Spleen (tissue), 11 donors: ENCODE results near the gene TBC1D22A. TPM values are rescaled to one million over a fixed set of nuclear protein-coding genes. Genes with fewer than 3 reads are reported as not detected.

Source experiments
- DNase-seq: peaks from one replicate; pipeline ENCODE4 v3.0.0-alpha.2; 2020
- H3K27ac ChIP-seq, 8 donors: fragments of 200-600 bp; sonication (generic) in 7 of 8; 1 replicate in 4 of 8; 2 replicates in 4 of 8; pipeline versions ENCODE4 v1.5.0 to v1.8.0; 2016 to 2021; ENCODE audit warnings: inconsistent platforms in 4 of 8, mild to moderate bottlenecking in 4 of 8, moderate library complexity in 1 of 8
- H3K27me3 ChIP-seq, 7 donors: fragments of 200-600 bp; sonication (generic) in 6 of 7; replicated peaks in 1 of 7; 1 replicate in 4 of 7; 2 replicates in 3 of 7; pipeline versions ENCODE4 v1.5.0 to v1.8.0; 2016 to 2021; ENCODE audit warnings: inconsistent platforms in 3 of 7, mild to moderate bottlenecking in 1 of 7
- H3K36me3 ChIP-seq, 6 donors: fragments of 200-600 bp; sonication (generic) in 5 of 6; 1 replicate in 4 of 6; 2 replicates in 2 of 6; pipeline versions ENCODE4 v1.5.0 to v1.8.0; 2016 to 2021; ENCODE audit warnings: inconsistent platforms in 2 of 6
- H3K4me1 ChIP-seq, 6 donors: fragments of 200-600 bp; sonication (generic) in 5 of 6; 1 replicate in 3 of 6; 2 replicates in 3 of 6; pipeline versions ENCODE4 v1.5.0 to v1.8.0; 2016 to 2021; ENCODE audit warnings: inconsistent platforms in 3 of 6
- H3K4me3 ChIP-seq, 8 donors: fragments of 200-600 bp; sonication (generic) in 7 of 8; 1 replicate in 4 of 8; 2 replicates in 4 of 8; pipeline versions ENCODE4 v1.5.0 to v1.8.0; 2016 to 2021; ENCODE audit warnings: inconsistent platforms in 4 of 8, mild to moderate bottlenecking in 4 of 8, moderate library complexity in 2 of 8
- H3K9me3 ChIP-seq, 8 donors: fragments of 200-600 bp; sonication (generic) in 7 of 8; 1 replicate in 4 of 8; 2 replicates in 4 of 8; pipeline versions ENCODE4 v1.5.0 to v1.8.0; 2016 to 2021; ENCODE audit warnings: inconsistent platforms in 4 of 8
- POLR2A ChIP-seq, 3 donors: fragments of 450-650 bp; IDR thresholded peaks; one replicate each; pipeline ENCODE4 v1.5.1; 2017; ENCODE audit warnings: antibody characterized with exemption in 3 of 3, mild to moderate bottlenecking in 1 of 3
- POLR2AphosphoS5 ChIP-seq, 3 donors: sonication (generic); formaldehyde crosslinking; IDR thresholded peaks; one replicate each; pipeline ENCODE4 v1.5.1; 2017; ENCODE audit warnings: antibody characterized with exemption in 3 of 3
- WGBS, 5 donors: extraction: QIAGEN DNeasy Blood & Tissue Kit in 3 of 5; methylation state at CpG; one replicate each; pipeline versions ENCODE4 v1.1.5 to v1.1.7; 2013 to 2018; 5-methylcytosine and 5-hydroxymethylcytosine counted together
- intact Hi-C: fragments of 100-400 bp; cut with DNase I; formaldehyde crosslinking; loops from one replicate; pipeline ENCODE4 v1.15.0; 2023; ENCODE audit warnings: low total_unique reads
- polyA plus RNA-seq, 3 donors: library from polyadenylated mRNA; stranded (reverse); fragments of 200-250 nt; gene quantifications; one replicate each; pipeline ENCODE4 v1.2.1, GENCODE V29; 2013
- total RNA-seq, 7 donors: library from RNA; depleted of rRNA in 3 of 7; stranded (reverse); fragments of >200 nt in 3 of 7; fragmentation: NEBNext Ultra II Directional in 4 of 7; extraction: Animal tissue kit (Norgen Biotek cat#: 25700) in 4 of 7; gene quantifications; one replicate each; pipeline versions ENCODE4 v1.1.0 to v1.2.1, GENCODE V29; 2016 to 2021
- TF ChIP-seq, protein P1 (sequence below), 11 experiments: fragments of 200-600 bp in 7 of 11; fragments of 450-650 bp in 4 of 11; sonication (generic) in 4 of 11; IDR thresholded peaks in 8 of 11; conservative IDR thresholded peaks in 3 of 11; 1 replicate in 7 of 11; 2 replicates in 4 of 11; pipeline versions ENCODE4 v1.4.0 to v1.8.0; 2016 to 2021; ENCODE audit warnings: antibody characterized with exemption in 11 of 11, inconsistent platforms in 4 of 11, mild to moderate bottlenecking in 1 of 11
- donor health status: healthy with polysubstance abuse.
- donor health status: DM: no; HTN: no; CAD: no; lungs with moderate emphysema.
- donor health status: DM: no; HTN: no; CAD: no.
- donor health status: Bipolar disorder and iron deficiency.
- donor health status: healthy.
- donor health status: DM: no; HTN: no; CAD: no.
- donor health status: DM: yes; HTN: yes; CAD: no.

The TBC1D22A gene
- total and polyA plus RNA-seq, 10 donors: 17.2 to 66.9 (median 49.6) TPM

DNA sequence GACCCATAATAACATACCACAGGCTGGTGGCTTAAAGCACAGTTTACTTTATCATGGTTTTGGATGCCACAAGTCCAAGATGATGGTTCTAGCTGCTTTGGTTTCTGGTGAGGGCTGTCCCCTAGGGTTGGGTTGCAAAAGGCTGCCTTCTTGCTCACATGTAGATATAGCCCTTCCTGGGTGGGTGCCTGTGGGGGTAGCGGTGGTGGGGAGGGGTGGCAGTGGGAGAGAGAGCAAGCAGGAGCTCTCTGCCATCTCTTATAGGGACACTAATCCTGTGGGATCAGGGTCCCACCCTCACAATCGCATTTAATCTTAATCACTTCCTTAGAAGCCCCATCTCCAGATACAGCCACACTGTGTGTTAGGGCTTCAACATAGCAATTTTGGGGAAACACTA lies 245.0 kb downstream of the TBC1D22A start:
- Histone ChIP-seq H3K27ac (no peak overlapping the region), H3K9me3 (no peaks in the 10 kb centered on the region), H3K27me3 (no peaks in the 10 kb centered on the region), H3K4me3 (no peak overlapping the region), H3K36me3 (peaks cover 0 to 70% (median 23%) of the 10 kb centered on the region in 6 donors), H3K4me1 (peaks cover 0 to 6% (median 0%) of the 10 kb centered on the region in 6 donors)
- 96 to 100% (median 100%) methylated on average over 2 of the region's 2 CpGs for WGBS, 5 donors
- TF ChIP-seq POLR2A (IDR thresholded peaks at IDR 0.05) (no peak), POLR2AphosphoS5 (IDR thresholded peaks at IDR 0.05) (no peak)
- TF ChIP-seq, protein P1, sequence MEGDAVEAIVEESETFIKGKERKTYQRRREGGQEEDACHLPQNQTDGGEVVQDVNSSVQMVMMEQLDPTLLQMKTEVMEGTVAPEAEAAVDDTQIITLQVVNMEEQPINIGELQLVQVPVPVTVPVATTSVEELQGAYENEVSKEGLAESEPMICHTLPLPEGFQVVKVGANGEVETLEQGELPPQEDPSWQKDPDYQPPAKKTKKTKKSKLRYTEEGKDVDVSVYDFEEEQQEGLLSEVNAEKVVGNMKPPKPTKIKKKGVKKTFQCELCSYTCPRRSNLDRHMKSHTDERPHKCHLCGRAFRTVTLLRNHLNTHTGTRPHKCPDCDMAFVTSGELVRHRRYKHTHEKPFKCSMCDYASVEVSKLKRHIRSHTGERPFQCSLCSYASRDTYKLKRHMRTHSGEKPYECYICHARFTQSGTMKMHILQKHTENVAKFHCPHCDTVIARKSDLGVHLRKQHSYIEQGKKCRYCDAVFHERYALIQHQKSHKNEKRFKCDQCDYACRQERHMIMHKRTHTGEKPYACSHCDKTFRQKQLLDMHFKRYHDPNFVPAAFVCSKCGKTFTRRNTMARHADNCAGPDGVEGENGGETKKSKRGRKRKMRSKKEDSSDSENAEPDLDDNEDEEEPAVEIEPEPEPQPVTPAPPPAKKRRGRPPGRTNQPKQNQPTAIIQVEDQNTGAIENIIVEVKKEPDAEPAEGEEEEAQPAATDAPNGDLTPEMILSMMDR (IDR thresholded peaks at IDR 0.05 in 8 of 11, conservative IDR thresholded peaks at IDR 0.05 in 3 of 11): no peak
- DNase-seq: no peak
- intact Hi-C loops: no loop called here

DNA sequence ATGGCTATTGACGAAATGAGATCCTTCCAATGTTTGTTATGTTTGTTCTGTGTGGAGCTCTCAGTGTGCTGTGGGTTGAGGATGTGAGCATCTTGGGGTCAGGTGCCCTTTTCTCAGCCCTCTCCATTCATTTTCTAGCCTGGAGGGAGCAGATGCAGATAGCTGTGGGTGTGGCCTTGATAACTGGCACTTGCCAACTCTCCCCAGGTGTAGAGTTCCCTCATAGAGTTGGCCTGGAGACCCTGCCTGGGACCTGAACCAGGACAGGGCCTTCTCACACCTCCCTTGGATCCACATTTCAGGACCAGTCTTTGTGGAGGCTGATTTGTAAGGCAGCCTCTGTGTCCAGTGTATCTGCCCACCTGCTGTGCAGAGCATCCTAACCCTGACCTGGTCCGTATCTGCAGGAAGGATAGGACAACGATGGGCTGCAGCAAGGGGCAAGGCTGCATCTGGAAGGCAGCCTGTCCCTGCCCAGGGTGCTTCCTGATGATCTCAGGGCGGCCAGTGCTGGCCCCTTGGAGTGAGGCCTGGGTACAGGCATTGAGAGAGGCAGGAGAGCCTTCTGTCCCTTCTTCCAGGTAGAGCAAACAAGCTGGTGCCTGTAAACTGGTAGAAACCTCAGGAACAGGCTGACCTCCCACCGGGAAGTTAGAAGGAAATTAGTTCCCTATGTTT lies 245.9 kb downstream of the TBC1D22A start:
- intact Hi-C loops: no loop called here
- no peak overlapping the region for H3K27ac ChIP-seq
- no peak for DNase-seq
- peaks cover 0 to 78% (median 23%) of the 10 kb centered on the region in 6 donors for H3K36me3 ChIP-seq
- H3K4me1 ChIP-seq: peaks cover 0 to 6% (median 0%) of the 10 kb centered on the region in 6 donors
- TF ChIP-seq, protein P1 (IDR thresholded peaks at IDR 0.05 in 8 of 11, conservative IDR thresholded peaks at IDR 0.05 in 3 of 11): no peak
- no peak for TF ChIP-seq POLR2A (IDR thresholded peaks at IDR 0.05)
- TF ChIP-seq POLR2AphosphoS5 (IDR thresholded peaks at IDR 0.05): peak in 1 of 3 donors; percentile 15
- no peaks in the 10 kb centered on the region for H3K9me3 ChIP-seq
- WGBS, 5 donors: 89 to 96% (median 94%) methylated on average over 3 to 5 of the region's 5 CpGs
- no peak overlapping the region for H3K4me3 ChIP-seq
- no peaks in the 10 kb centered on the region for H3K27me3 ChIP-seq

DNA sequence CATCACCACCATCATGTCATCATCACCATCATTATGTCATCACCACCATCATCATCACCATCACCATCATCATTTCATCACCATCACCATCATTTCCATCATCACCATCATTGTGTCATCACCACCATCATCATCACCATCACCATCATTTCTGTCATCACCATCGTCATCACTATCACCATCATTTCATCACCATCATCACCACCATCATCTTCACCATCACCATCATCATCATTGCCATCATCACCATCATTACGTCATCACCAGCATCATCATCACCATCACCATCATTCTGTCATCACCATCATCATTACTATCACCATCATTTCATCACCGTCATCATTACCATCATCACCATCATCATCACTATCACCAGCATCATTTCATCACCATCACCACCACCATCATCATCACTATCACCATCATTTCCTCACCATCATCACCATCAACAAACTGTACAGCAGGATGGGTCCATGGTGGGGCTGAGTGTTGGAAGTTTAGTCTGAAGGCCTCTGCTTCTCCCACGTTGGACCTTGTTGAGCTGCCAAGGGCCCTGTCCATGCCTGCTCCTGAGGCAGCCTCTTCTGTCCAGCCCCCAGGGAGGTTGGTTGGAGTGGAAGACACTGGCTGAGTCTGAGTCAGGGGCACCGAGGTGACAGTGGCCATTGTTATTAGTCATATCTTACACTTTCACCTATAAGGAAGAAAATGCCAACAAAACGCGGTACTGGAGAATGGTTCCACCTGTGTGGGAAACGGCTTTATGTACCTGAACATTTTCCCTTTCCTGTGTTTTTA lies 247.1 kb downstream of the TBC1D22A start:
- Histone ChIP-seq H3K9me3 (no peaks in the 10 kb centered on the region), H3K4me1 (peaks cover 0 to 6% (median 0%) of the 10 kb centered on the region in 6 donors), H3K4me3 (no peak overlapping the region), H3K36me3 (peaks cover 0 to 79% (median 23%) of the 10 kb centered on the region in 6 donors), H3K27me3 (no peaks in the 10 kb centered on the region), H3K27ac (no peak overlapping the region)
- 95 to 97% (median 96%) methylated on average over 8 of the region's 8 CpGs for WGBS, 5 donors
- TF ChIP-seq, protein P1 (IDR thresholded peaks at IDR 0.05 in 8 of 11, conservative IDR thresholded peaks at IDR 0.05 in 3 of 11): peak in 1 of 11 experiments; percentile 21
- no peak for TF ChIP-seq POLR2AphosphoS5 (IDR thresholded peaks at IDR 0.05)
- DNase-seq: no peak
- intact Hi-C loops: no loop called here

DNA sequence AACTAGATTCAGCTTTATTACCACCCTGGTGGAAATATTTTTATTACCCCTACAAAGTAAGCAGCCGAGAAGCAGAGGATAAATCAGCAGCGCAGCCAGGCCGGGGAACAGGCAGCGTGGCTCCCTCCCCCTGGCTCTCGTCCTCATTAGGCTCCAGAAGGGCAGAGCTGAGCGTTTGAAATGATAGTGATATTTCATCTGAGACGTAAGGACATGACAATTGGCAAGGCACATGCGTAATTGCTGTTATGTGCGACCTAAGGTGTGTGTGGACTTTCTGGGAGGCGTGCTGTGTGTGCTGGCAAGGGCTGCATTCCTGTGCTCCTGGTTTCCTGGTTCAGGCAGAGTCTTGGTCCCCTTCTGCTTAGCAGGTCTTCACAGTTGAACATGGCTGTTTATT lies 247.8 kb downstream of the TBC1D22A start:
- Histone ChIP-seq H3K27me3 (no peaks in the 10 kb centered on the region), H3K36me3 (peaks cover 0 to 79% (median 24%) of the 10 kb centered on the region in 6 donors), H3K27ac (no peak overlapping the region), H3K4me1 (peaks cover 0 to 6% (median 0%) of the 10 kb centered on the region in 6 donors), H3K9me3 (no peaks in the 10 kb centered on the region), H3K4me3 (no peak overlapping the region)
- TF ChIP-seq, protein P1 (IDR thresholded peaks at IDR 0.05 in 8 of 11, conservative IDR thresholded peaks at IDR 0.05 in 3 of 11): no peak
- TF ChIP-seq POLR2A (IDR thresholded peaks at IDR 0.05): no peak
- TF ChIP-seq POLR2AphosphoS5 (IDR thresholded peaks at IDR 0.05): no peak
- intact Hi-C loops: no loop called here
- DNase-seq: no peak
- 93 to 99% (median 96%) methylated on average over 10 of the region's 10 CpGs for WGBS, 5 donors
